DMS53 (cell line): ENCODE data around the gene UBE4A.
A peak's percentile ranks its signal among the peaks of the same experiment; 100 is the strongest.

Source experiments
- DNase-seq: peaks from one replicate; lab custom pipeline; 2025; lab: John Stamatoyannopoulos, UW

The UBE4A gene, protein sequence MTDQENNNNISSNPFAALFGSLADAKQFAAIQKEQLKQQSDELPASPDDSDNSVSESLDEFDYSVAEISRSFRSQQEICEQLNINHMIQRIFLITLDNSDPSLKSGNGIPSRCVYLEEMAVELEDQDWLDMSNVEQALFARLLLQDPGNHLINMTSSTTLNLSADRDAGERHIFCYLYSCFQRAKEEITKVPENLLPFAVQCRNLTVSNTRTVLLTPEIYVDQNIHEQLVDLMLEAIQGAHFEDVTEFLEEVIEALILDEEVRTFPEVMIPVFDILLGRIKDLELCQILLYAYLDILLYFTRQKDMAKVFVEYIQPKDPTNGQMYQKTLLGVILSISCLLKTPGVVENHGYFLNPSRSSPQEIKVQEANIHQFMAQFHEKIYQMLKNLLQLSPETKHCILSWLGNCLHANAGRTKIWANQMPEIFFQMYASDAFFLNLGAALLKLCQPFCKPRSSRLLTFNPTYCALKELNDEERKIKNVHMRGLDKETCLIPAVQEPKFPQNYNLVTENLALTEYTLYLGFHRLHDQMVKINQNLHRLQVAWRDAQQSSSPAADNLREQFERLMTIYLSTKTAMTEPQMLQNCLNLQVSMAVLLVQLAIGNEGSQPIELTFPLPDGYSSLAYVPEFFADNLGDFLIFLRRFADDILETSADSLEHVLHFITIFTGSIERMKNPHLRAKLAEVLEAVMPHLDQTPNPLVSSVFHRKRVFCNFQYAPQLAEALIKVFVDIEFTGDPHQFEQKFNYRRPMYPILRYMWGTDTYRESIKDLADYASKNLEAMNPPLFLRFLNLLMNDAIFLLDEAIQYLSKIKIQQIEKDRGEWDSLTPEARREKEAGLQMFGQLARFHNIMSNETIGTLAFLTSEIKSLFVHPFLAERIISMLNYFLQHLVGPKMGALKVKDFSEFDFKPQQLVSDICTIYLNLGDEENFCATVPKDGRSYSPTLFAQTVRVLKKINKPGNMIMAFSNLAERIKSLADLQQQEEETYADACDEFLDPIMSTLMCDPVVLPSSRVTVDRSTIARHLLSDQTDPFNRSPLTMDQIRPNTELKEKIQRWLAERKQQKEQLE

DNA sequence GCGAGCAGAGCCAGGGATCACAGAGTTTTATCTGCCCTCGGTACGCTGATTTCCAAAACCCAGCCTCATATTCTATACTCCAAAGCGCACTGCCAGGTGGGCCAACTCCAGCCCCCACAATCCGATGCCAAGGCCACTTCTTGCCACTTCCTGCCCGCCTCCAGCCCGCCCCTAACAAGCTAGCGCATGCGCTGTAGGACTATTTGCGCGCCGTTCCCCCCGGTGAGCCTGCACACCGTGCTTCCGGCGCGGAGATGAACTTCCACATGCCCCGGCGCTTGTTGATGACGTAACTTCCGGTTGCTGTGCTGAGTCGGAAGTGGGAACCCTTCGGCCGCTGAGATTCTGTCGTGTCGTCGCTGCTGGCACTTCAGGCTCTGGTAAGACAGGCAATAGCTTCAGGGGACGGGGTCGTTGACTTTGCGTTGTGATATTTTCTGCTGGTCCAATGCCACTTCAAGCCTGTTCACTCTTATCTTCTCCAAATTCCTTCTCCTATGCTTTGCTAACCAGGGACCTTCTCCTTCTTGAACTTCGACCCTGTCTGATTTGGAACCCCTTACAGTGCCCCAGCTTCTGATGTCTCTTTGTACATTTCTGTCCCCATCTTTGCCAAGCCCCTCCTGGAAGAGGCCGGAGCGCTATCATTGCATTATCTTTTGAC lies at the start of gene UBE4A:
UBE4A (plus strand) TSS at position 306 of the 664 bp plus-strand sequence. CDS start 5,481 bp downstream, outside the sequence.
- DNase-seq, result peak; percentile 97

DNA sequence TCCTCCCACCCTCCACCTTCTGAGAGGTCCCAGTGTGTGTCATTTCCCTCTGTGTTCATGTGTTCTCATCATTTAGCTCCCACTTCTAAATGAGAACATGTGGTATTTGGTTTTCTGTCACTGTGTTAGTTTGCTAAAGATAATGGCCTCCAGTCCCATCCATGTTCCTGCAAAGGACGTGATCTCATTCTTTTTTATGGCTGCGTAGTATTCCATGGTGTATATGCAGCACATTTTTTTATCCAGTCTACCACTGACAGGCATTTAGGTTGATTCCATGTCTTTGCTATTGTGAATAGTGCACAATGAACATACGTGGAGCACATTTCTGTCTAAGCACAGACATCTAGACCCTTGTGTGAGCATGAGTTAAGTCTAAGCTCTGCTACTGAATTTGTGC lies 49.1 kb upstream of the UBE4A start:
- no peak for DNase-seq

DNA sequence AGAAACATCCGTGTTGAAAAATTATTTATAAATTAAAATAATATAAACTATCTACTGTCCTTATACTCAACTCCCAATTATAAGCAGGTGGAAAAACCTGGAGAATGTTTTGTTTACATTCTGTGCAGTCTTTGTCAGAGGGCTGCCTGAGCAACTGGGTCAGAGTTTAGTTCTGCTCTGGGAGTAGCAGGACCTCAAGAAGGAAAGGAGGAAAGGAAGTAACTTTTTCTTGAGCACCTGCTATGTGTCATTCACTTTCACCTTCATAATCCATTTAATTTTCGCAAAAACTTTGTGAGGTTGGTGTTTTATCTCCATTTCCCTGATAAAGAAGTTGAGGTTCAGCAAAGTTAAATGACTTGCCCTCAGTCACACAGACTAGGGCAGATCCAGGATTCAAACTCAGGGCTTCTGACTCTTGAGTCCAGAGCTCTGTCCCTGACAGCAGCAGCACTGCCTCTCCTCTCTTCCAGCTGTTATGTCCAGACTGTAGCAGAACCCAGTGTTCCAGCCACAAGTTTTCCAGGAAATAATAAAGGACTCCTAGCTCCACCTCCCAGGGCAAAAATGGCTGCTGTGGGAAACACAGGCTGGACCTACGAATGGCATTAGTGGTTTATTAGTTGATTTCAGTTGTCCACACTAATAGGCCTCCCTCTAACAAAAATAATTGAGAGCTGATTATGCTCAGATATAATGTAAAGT lies 48.5 kb upstream of the UBE4A start:
- no peak for DNase-seq

DNA sequence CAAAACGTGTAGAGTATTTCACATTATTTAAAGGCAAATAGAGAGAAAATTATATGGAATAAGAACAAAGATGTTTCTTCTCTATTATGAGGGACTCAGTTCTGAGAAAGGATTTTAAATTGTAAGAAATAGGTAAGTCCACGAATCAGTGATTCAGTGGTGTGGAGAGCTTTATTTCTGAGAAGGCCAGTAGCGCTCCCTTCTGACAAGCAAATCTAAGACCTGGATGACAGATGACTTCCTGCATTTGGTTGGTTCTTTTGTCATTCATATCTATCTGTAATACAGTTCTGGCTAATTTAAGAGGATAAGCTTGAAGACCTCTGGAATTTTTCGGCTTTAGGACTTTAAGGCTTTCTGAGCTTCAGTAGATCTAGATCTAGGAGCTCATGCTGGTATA lies 47.9 kb upstream of the UBE4A start:
- no peak for DNase-seq

DNA sequence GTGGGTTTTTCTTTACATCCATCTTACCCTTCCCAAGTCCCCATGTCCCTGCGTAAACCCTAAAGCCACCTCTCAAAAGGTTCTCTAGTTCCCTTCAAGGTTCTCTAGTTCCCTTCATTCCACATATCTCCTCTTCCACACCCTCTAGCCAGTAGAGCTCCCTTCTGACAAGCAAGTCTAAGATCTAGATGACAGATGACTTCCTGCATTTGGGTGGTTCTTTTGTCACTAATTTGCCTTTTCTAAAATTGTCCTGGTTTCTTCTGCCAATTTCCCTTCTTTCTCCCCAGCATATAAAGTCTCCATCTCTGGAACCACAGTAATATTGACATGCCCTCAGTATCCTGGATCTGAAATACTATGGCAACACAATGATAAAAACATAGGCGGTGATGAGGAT lies 47.1 kb upstream of the UBE4A start:
- DNase-seq, result no peak

DNA sequence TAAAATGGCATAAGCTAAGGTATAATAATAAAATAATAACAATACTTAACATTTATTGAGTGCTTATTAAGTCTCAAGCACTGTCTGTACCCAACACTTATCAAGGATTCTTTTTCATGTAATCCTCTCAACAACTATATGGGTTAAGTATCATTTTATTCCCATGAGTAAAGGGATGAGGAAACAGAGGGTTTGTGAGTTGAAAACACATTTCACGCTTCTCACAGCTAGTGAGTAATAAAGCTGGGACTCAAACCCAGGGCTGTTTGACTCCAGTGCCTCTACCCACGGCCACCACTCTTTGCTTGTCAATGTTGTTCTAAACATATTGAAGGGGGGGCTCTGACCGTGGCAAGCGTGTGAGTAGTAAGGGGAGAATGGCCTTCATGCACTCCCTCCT lies 46.2 kb upstream of the UBE4A start:
- DNase-seq, result no peak

DNA sequence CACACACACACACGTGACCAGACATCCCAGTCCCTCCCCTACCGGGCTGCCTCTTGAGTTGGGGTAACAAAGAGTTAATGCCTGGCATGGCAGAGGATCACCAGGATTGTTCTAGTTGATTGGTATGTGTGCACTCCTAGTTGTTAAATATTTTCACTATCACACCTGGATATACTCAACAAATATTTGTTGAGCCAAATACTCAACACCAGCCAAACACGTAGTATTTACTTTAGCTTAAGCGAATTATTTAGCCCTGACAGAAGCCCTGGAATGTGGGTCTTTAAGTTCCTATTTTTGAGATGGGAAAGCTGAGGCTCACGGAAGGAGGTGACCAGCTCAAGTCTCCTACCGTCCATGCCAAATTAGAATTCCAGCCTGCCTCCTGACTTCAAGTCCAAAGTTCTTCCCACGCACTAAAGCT lies 44.4 kb upstream of the UBE4A start:
- peak; percentile 89 for DNase-seq

DNA sequence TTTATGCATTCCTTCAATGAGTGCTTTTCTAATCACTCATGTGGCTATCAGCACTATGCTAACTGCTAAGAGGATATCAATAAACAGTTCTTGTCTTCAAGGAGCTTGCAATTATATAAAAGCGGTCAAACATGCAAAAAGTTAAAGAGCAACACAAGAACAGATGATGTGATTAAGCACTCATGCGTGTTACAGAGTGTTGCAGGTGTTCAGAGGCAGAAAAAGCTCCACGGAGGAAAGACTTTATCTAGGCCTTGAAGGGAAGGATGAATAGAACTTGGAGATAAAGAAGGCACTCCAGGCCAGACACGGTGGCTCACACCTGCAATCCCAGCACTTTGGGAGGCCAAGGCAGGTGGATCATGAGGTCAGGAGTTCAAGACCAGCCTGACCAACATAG lies 41.3 kb upstream of the UBE4A start:
- no peak for DNase-seq

DNA sequence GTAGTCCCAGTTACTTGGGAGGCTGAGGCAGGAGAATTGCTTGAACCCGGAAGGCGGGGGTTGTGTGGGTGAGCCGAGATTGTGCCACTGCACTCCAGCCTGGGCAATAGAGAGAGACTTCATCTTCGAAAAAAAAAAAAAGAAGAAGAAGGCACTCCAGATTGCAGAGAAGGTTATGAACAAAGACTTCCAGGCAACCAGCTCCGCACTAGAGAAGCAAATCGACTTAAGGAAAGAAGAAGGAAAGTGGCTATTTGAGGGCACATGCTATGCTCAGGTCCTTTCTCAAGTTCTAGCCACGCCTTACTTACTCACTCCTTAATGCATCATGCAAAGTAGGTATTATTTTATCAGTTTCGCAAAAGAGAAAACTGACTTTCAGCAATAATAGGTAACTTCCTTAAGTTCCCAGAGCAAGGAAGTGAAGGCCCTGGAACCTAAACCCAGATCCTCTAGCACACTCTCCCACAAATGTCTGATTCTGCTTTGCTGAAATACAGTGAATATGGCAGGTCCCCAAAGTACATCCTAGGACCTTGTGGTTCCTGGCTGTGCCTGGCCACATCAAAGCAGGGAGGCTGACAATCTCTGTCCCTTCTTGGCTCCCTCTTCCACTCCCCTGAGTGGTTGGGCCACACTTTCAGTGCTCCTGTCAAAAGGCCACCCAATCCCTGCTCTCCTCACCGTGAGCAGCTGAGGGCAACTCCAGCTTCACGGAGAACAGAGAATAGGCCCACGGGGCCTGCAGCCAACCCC lies 40.6 kb upstream of the UBE4A start:
- no peak for DNase-seq

DNA sequence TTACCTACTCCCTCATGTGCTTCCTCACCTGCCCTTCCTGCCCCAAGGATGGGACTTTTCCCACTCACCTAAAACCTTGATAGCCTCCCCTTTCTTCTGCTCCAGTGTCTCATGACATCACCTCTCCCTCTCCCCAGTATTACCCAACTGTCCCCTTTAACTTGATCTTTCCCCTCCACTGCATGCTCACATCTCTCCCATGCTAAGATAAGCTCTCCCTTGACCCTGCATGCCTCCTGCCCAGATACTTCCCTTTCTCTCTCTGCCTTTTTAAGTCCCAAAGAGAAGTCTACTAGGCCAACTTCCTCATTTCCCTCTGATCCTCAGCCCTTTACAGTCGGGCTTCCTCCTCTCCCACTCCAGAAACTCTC lies 40.1 kb upstream of the UBE4A start:
- no peak for DNase-seq

DNA sequence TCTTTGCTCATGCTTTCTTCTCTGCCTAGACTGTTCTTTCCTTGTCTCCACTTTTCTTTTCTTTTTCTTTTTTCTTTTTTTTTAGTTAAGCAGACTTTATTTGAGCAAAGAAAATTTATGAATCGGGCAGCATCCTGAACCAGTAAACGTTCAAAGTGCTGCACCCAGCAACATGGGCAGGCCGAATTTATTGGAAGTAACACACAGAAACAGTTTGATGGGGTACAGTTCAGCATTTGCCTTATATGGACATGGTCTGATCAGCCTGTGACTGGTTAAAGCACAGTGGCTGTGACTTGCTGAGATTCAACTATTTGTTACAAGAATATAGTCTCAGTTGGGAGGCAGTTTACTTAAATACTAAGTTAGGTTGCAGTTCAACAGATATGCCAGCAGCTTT lies 38.9 kb upstream of the UBE4A start:
- no peak for DNase-seq

DNA sequence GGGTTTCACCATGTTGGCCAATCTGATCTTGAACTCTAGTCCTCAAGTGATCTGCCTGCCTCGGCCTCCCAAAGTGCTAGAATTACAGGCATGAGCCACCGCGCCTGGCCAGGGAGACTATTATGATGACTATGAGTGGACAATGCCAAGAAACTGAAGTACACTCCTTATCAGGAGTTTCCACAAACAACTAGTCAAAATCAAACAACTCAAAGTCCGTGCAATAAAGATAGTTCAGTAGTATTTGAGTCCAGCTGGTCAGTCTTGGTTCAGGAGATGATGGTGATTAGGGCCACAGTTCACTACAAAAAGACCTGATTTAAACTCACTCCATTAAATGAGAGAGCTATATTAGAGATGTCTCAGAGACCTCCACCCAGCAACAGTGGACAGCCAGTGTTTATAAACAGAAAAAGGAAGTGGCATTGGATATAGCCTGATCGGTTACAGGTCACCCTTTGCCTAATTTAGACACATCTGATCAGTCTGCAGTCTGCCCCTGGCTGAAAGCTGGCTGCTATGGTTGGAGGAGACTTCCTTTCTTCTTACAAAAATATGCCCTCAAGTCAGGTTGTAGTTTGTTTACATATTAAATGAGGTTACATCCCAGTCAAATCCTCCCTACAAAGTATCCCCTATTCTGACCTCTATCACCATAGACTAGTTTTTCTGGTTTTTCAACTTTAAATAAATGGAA lies 37.9 kb upstream of the UBE4A start:
- peak; percentile 77 for DNase-seq

DNA sequence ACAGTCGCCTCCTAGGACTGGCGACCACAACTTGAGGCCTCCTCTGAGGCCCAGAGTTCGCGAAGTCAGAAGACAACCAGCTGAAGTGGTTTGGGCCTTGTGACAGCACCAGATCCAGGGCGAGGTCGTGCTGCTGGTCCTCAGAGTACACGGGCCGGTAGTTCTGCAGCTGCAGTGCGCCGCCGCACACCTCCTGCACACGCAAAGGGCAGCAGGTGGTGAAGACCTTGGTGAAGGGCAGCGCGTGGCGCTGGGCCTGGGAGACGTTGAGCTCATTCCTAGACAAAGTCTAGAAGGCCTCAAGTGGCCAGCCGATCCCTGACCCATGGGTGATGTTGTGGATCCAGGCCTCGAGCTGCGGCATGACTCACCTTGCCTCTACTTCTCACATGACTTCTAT lies 36.7 kb upstream of the UBE4A start:
- peak; percentile 19 for DNase-seq

DNA sequence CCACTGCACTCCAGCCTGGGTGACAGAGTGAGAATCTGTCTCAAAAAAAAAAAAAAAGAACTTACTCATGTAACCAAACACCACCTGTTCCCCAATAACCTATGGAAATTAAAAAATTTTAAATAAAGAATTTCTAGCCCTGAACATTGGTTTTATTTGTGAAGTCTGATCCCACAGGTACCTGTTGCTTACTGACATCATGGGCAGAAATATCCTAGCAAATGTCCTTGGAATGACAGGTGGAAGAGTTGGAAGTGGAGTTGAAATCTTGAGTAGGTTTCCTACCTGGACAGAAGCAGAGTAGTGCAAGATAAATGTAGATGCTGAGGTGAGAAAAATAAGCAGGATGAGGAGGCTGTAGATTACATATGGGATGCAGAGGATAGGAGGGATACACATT lies 34.1 kb upstream of the UBE4A start:
- DNase-seq, result no peak

DNA sequence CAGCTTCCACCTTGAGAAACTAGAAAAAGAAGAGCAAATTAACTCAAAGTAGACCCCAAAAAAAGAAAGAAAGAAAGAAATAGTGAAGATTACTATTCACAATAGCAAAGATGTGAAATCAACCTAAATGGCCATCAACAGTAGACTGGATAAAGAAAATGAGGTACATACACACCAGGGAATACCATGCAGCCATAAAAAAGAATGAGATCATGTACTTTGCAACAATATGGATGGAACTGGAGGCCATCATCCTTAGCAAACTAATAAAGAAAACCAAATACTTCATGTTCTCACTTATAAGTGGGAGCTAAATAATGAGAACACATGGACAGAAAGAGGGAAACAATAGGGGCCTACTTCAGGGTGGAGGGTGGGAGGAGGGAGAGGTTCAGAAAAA lies 30.7 kb upstream of the UBE4A start:
- no peak for DNase-seq

DNA sequence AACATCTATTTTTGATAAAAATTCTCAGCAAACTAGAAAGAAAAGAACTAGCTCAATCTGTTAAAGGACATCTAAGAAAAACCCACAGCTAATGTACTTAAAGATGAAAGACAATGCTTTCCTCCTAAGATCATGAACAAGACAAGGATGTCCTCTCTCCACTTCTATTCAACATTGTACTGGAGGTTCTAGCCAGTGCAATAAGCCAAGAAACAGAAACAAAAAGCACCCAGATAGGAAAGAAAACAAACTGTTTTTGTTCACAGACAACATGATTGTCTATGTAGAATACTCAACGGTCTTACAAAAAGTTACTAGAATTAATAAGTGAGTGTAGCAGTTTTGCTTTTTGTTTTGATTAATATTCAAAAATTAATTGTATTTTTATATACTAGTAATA lies 24.7 kb upstream of the UBE4A start:
- DNase-seq, result no peak

DNA sequence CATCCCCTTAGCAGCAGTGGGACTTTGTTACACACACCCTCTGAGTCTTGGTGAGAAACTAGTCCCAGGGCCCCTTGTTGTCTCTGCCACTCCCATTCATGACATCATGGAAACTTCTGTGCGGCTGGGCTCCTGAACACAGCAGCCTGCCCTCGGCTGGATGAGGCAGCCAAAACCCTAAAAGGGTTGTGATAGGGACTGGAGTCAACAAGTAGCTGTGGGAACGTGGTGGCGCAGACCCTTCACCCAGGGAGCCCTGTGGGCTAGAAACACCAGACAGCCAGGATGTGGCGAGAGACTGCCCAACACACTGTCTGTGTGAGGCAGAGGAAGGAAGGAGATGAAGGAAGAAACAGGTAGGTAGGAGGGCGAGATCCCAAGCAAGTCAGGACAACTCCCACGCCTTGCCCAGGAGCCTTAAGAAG lies 20.8 kb upstream of the UBE4A start:
- DNase-seq, result no peak

DNA sequence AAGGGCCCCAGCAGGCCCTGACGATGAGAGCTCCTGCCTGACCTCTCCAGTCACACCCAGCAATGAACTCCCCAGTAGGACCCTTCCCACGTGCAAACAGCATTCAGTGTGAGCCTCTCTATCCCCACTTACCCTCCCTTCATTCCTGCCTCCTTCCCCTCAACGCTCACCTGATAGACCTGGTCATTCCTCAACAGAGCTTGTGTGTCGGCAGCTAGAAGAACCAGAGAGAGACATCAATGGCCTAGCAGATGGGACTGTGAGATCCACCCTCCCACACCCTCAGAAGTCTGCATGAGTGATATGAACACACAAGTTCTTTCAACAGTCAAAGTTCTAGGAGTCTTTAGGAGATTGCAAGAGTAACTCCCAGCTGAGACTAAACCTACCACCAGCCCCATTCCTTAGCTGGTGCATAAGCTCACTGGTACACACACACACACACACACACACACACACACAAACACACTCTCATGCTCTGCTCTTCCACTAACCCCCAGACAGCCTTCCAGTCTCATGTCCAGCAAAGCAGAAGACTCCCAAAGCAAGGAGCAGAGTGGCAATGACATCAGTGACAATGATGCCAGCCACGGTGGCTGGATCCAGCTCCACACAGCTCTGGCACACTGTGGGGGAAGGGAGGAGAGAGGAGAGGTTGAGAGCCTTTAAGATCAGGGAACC lies 20.0 kb upstream of the UBE4A start:
- no peak for DNase-seq

DNA sequence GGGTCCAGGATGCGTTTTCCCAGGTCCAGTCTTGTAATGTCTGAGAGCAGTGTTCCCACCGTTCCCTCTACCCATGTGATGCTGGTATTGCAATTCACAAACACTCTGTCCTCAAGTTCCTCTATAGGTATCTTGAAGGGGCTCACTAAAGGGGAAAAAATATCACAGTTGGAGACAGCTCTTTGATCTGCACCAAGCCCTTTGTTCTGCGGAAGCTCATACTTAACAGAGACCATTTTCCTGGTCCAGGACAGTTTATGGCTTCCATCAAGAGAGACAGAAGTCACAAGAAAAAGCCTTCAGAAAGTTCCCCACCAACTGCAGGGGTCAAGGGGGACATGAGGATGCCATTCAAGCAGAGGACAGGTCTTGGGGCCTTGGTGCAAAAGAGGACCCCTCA lies 19.0 kb upstream of the UBE4A start:
- no peak for DNase-seq

DNA sequence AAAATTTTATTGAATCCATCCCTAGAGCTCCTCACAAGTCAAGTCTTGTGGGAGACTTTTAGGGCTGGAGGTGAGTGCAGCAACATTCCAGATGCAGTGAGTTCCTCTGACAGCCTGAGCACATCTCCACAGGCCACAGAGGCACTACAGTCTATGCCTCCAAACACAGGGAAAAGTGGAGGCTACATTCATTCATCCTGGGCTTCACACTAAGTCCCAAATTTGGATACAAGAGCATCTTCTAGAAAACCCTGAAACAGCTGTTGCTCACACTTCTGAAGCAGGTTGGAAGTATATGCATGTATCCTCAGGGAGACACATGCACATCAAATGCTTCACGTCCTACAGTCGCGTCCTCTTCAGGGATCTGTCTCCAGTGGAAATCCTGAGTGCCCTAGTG lies 18.1 kb upstream of the UBE4A start:
- no peak for DNase-seq
